ENCODE results near the gene ACLY.
"Not testable (repeated sequence)": the region's sequence is repeated elsewhere in the genome, so short reads cannot be mapped to it uniquely, and the experiment has no call there.

The ACLY gene

GRCh38 chr17:41873559-41874292 is 45.0 kb downstream of the ACLY start:
- DNase-seq (ENCODE audit: low read depth in 3 of 3, low spot score in 1 of 3) = no peak

- no peak for DNase-seq (ENCODE audit: low read depth in 3 of 3, low spot score in 1 of 3)
Observed at GRCh38 chr17:41871789-41872188, 47.0 kb downstream of the ACLY start.

GRCh38 chr17:41870627-41871026 is 48.1 kb downstream of the ACLY start:
- no peak for DNase-seq (ENCODE audit: low read depth in 3 of 3, low spot score in 1 of 3)

- no peak for DNase-seq (ENCODE audit: low read depth in 3 of 3, low spot score in 1 of 3)
Observed at GRCh38 chr17:41870097-41870496, 48.7 kb downstream of the ACLY start.

GRCh38 chr17:41869426-41869825 is 49.3 kb downstream of the ACLY start:
- DNase-seq (ENCODE audit: low read depth in 3 of 3, low spot score in 1 of 3) = no peak

GRCh38 chr17:41868568-41868967 is 50.2 kb downstream of the ACLY start:
- no peak for DNase-seq (ENCODE audit: low read depth in 3 of 3, low spot score in 1 of 3)

- no peak for DNase-seq (ENCODE audit: low read depth in 3 of 3, low spot score in 1 of 3)
Observed at GRCh38 chr17:41865596-41865893, 53.2 kb downstream of the ACLY start.

- DNase-seq (ENCODE audit: low read depth in 3 of 3, low spot score in 1 of 3) = peak; percentile 63 to 80 (median 78)
Observed at GRCh38 chr17:41864836-41865595, 53.7 kb downstream of the ACLY start, which contains the start of gene KLHL11. Gene KLHL11 (minus strand): TSS chr17:41865423. CDS start chr17:41865370, 53 bp downstream.

- DNase-seq (ENCODE audit: low read depth in 3 of 3, low spot score in 1 of 3) = no peak
Observed at GRCh38 chr17:41864498-41864835, 54.3 kb downstream of the ACLY start.

GRCh38 chr17:41863074-41863848 is 55.5 kb downstream of the ACLY start:
- DNase-seq (ENCODE audit: low read depth in 3 of 3, low spot score in 1 of 3) = no peak

- no peak for DNase-seq (ENCODE audit: low read depth in 3 of 3, low spot score in 1 of 3)
Observed at GRCh38 chr17:41860254-41860931, 58.4 kb downstream of the ACLY start.

- DNase-seq (ENCODE audit: low read depth in 3 of 3, low spot score in 1 of 3) = not testable (repeated sequence)
Observed at GRCh38 chr17:41851382-41851781, 67.4 kb downstream of the ACLY start.

GRCh38 chr17:41849251-41849990 is 69.3 kb downstream of the ACLY start:
- no peak for DNase-seq (ENCODE audit: low read depth in 3 of 3, low spot score in 1 of 3)

GRCh38 chr17:41848788-41849187 is 70.0 kb downstream of the ACLY start:
- DNase-seq (ENCODE audit: low read depth in 3 of 3, low spot score in 1 of 3) = no peak

GRCh38 chr17:41844971-41845370 is 73.8 kb downstream of the ACLY start:
- DNase-seq (ENCODE audit: low read depth in 3 of 3, low spot score in 1 of 3) = no peak

GRCh38 chr17:41840781-41841180 is 78.0 kb downstream of the ACLY start:
- DNase-seq (ENCODE audit: low read depth in 3 of 3, low spot score in 1 of 3) = not testable (repeated sequence)

- DNase-seq (ENCODE audit: low read depth in 3 of 3, low spot score in 1 of 3) = not testable (repeated sequence)
Observed at GRCh38 chr17:41839448-41839847, 79.3 kb downstream of the ACLY start.

- no peak for DNase-seq (ENCODE audit: low read depth in 3 of 3, low spot score in 1 of 3)
Observed at GRCh38 chr17:41837761-41838538, 80.8 kb downstream of the ACLY start, which contains the start of gene KLHL10. Gene KLHL10 (plus strand): TSS chr17:41837825. CDS start chr17:41837933, 108 bp downstream.

- no peak for DNase-seq (ENCODE audit: low read depth in 3 of 3, low spot score in 1 of 3)
Observed at GRCh38 chr17:41836550-41837196, 82.1 kb downstream of the ACLY start.
